MCF 10A (cell line): ENCODE data around the gene PGM2. TPM values are rescaled to one million over a fixed set of nuclear protein-coding genes. Genes with fewer than 3 reads are reported as not detected.

ENCODE experiments used
- BruUV-seq: library from RNA; stranded (reverse); fragments of 400-500 nt; replicated peaks from 2 replicates; lab custom pipeline; 2021; lab: Mats Ljungman, UMichigan
- CTCF ChIA-PET: fragments of 300-600 bp; sonication (Branson Sonifier 250); formaldehyde crosslinking; extraction: SDS; loops from one replicate; lab custom pipeline; 2021; ENCODE audit warnings: antibody characterized with exemption, inconsistent platforms; lab: Yijun Ruan, JAX
- POLR2A ChIA-PET: fragments of 300-600, 350-650 bp; sonication (Branson Sonifier 250); formaldehyde crosslinking; extraction: SDS; loops from one replicate; lab custom pipeline; 2020; ENCODE audit warnings: antibody characterized with exemption, inconsistent platforms; lab: Yijun Ruan, JAX
- DNase-seq: peaks from one replicate; pipeline ENCODE4 v3.0.0-alpha.2; 2018; ENCODE audit not compliant: unreplicated experiment
- H3K27ac Mint-ChIP-seq: one replicate; pipeline ENCODE4 v1.8.0; 2022; ENCODE audit warnings: mild to moderate bottlenecking, low read depth, mixed read lengths; ENCODE audit not compliant: unreplicated experiment
- H3K27me3 Mint-ChIP-seq: one replicate; pipeline ENCODE4 v1.8.0; 2022; ENCODE audit warnings: mixed read lengths; ENCODE audit not compliant: insufficient read depth, unreplicated experiment
- H3K36me3 Mint-ChIP-seq: one replicate; pipeline ENCODE4 v1.8.0; 2022; ENCODE audit warnings: mild to moderate bottlenecking, moderate library complexity, mixed read lengths; ENCODE audit not compliant: insufficient read depth, unreplicated experiment
- H3K4me1 Mint-ChIP-seq: one replicate; pipeline ENCODE4 v1.8.0; 2022; ENCODE audit warnings: mixed read lengths; ENCODE audit not compliant: insufficient read depth, unreplicated experiment
- H3K4me3 Mint-ChIP-seq: one replicate; pipeline ENCODE4 v1.8.0; 2022; ENCODE audit warnings: mild to moderate bottlenecking, moderate library complexity, mixed read lengths; ENCODE audit not compliant: unreplicated experiment
- H3K9me3 Mint-ChIP-seq: one replicate; pipeline ENCODE4 v1.8.0; 2022; ENCODE audit warnings: mixed read lengths; ENCODE audit not compliant: unreplicated experiment
- intact Hi-C: fragments of 100-400 bp; cut with micrococcal nuclease; formaldehyde crosslinking; loops from 2 replicates; pipeline ENCODE4 v1.14.1; 2022
- total RNA-seq: library from RNA; stranded (reverse); gene quantifications from 2 replicates; pipeline ENCODE4 v1.2.3, GENCODE V29; 2022
- TF ChIP-seq, protein P1 (sequence below): fragments of 200-600 bp; IDR thresholded peaks from one replicate; pipeline ENCODE4 v1.8.0; 2022; ENCODE audit warnings: antibody characterized with exemption, mild to moderate bottlenecking; ENCODE audit not compliant: unreplicated experiment

PGM2 gene
- total RNA-seq, 1 experiment from 2014 or later: 27.9 TPM

DNA sequence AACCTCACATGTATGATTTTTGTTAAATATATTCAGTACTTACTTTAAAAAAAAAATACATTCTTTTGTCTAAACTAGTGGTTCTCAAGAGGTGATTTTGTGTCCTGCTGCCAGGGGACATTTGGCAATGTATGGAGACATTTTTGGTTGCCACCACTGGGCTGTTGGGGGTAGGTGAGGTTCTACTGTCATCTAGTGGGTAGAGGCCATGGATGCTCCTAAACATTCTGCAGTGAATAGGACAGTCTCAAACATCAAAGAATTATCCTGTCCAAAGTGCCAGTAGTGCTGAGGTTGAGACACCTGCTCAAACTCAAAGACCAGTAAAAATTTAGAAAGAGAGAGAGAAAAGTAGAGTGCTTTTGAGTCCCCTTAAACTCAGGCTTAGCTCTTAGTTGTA is 32.9 kb upstream of the PGM2 start:
- Mint-ChIP-seq H3K36me3 (no peaks in the 10 kb centered on the region), H3K4me1 (no peaks in the 10 kb centered on the region), H3K27me3 (no peaks in the 10 kb centered on the region), H3K9me3 (no peaks in the 10 kb centered on the region), H3K27ac (no peak overlapping the region), H3K4me3 (no peak overlapping the region)
- DNase-seq: peak; percentile 46
- TF ChIP-seq, protein P1, sequence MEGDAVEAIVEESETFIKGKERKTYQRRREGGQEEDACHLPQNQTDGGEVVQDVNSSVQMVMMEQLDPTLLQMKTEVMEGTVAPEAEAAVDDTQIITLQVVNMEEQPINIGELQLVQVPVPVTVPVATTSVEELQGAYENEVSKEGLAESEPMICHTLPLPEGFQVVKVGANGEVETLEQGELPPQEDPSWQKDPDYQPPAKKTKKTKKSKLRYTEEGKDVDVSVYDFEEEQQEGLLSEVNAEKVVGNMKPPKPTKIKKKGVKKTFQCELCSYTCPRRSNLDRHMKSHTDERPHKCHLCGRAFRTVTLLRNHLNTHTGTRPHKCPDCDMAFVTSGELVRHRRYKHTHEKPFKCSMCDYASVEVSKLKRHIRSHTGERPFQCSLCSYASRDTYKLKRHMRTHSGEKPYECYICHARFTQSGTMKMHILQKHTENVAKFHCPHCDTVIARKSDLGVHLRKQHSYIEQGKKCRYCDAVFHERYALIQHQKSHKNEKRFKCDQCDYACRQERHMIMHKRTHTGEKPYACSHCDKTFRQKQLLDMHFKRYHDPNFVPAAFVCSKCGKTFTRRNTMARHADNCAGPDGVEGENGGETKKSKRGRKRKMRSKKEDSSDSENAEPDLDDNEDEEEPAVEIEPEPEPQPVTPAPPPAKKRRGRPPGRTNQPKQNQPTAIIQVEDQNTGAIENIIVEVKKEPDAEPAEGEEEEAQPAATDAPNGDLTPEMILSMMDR: peak; percentile 71
- intact Hi-C loops: loop anchor here (1.0 to 5.0 kb wide), 3 partner anchors 190 to 401 kb away; a partner anchor contains a TSS
- POLR2A ChIA-PET: interaction anchor here (0.6 to 0.7 kb wide), 2 partner anchors 56 to 190 kb away, joined by 3 read pairs; no protein-coding TSS in a partner anchor
- BruUV-seq: no TSS peak
- CTCF ChIA-PET: interaction anchor here (0.7 to 2.9 kb wide), 16 partner anchors 9 to 359 kb away, joined by 3 to 55 read pairs (median 4); no protein-coding TSS in a partner anchor

DNA sequence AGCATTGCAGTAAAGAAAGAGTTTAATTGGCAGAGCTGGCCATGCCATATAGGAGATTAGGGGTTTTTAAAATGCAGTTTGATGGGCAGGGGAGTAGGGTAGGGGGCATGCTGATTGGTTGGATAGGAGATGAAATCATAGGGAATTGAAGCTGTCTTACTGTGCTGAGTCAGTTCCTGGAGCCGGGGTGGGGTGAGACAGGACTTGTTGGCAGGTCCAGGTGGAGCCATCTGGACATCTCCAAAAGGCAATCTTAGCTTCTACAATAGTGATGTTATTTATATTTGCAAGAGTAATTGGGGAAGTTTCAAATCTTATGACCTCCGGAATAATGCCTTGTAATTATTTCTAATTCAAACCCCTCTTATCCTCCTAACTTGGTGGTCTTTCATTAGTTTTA is 32.4 kb upstream of the PGM2 start:
- no peak for DNase-seq
- POLR2A ChIA-PET: interaction anchor here (0.6 to 0.7 kb wide), 2 partner anchors 57 to 190 kb away, joined by 3 read pairs; no protein-coding TSS in a partner anchor
- intact Hi-C loops: loop anchor here (5.0 kb wide), 1 partner anchor 402 kb away; no protein-coding TSS in a partner anchor
- no peaks in the 10 kb centered on the region for H3K27me3 Mint-ChIP-seq
- no peak overlapping the region for H3K27ac Mint-ChIP-seq
- BruUV-seq: no TSS peak
- CTCF ChIA-PET: interaction anchor here (0.6 to 2.9 kb wide), 22 partner anchors 8 to 360 kb away, joined by 3 to 55 read pairs (median 4); no protein-coding TSS in a partner anchor
- no peaks in the 10 kb centered on the region for H3K4me1 Mint-ChIP-seq
- no peak overlapping the region for H3K4me3 Mint-ChIP-seq
- no peaks in the 10 kb centered on the region for H3K9me3 Mint-ChIP-seq
- H3K36me3 Mint-ChIP-seq: no peaks in the 10 kb centered on the region
- TF ChIP-seq, protein P1: no peak

DNA sequence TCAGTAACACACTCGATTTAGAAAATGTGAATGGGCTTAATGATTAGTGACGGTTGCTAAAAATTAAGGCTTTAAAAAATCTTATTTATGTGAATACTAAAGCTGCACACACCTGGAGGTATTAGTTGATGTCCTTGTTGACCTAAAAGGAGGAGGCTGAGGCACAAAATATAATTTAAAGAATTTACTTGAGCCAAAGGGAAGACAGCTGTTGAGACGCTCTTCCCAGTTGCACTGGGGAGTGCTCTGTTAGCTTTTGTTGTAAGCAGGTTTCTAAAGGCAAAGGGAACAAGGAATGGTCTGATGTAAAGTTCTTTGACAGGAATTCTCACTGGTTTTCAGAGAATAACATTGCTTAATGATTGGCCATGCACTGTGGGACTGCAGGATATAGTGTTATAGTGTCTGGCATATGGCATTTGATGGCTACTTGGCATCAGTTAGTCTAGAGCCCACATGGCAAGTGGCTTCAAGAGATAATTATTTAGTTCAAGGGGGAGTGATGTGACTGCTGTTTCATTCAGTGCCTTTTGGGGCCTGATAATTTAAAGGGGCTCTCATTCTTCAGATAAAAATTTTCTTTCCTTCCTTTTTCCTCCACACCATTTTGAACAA is 30.8 kb upstream of the PGM2 start:
- ChIA-PET POLR2A (no interaction called here), CTCF (interaction anchor here (0.7 to 2.9 kb wide), 6 partner anchors 10 to 361 kb away, joined by 3 to 55 read pairs (median 5); no protein-coding TSS in a partner anchor)
- H3K9me3 Mint-ChIP-seq: no peaks in the 10 kb centered on the region

GRCh38 chr4:37797374-37797773 is 29.1 kb upstream of the PGM2 start:
- Mint-ChIP-seq H3K9me3 (no peaks in the 10 kb centered on the region), H3K36me3 (no peaks in the 10 kb centered on the region), H3K4me1 (peaks cover 10% of the 10 kb centered on the region), H3K27me3 (no peaks in the 10 kb centered on the region), H3K27ac (no peak overlapping the region), H3K4me3 (no peak overlapping the region)
- TF ChIP-seq, protein P1: no peak
- ChIA-PET CTCF (interaction anchor here (0.8 to 6.6 kb wide), 5 partner anchors 106 to 408 kb away, joined by 3 to 110 read pairs (median 4); no protein-coding TSS in a partner anchor), POLR2A (no interaction called here)
- BruUV-seq: no TSS peak
- no peak for DNase-seq
- intact Hi-C loops: no loop called here

More for the DNA sequence above, 30.8 kb upstream of the PGM2 start:
- no peaks in the 10 kb centered on the region for H3K36me3 Mint-ChIP-seq
- TF ChIP-seq, protein P1: no peak
- H3K4me1 Mint-ChIP-seq: no peaks in the 10 kb centered on the region
- intact Hi-C loops: no loop called here
- no peaks in the 10 kb centered on the region for H3K27me3 Mint-ChIP-seq
- BruUV-seq: no TSS peak
- DNase-seq: no peak
- H3K4me3 Mint-ChIP-seq: no peak overlapping the region
- no peak overlapping the region for H3K27ac Mint-ChIP-seq
